ENCODE data around the gene ESRRA. TPM values are rescaled to one million over a fixed set of nuclear protein-coding genes. Genes with fewer than 3 reads are reported as not detected.

ESRRA gene
- total and polyA plus RNA-seq, 10 of the 15 experiments (the other 5 are each of a cell fraction or from before 2014, with no cell fraction given): 0.32 to 48.9 (median 12.6) TPM

GRCh38 chr11:64299847-64300648 is 5.3 kb upstream of the ESRRA start, which contains the start of gene CATSPERZ:
CATSPERZ (plus strand) TSS chr11:64300358; CDS start chr11:64300411, 53 bp downstream.
- intact Hi-C loops (cut with micrococcal nuclease; ENCODE audit: unreplicated experiment): loop anchor here (2.0 to 5.0 kb wide), 2 partner anchors 49 to 628 kb away; partner anchors contain the start of genes ATL3 and PLCB3
- SMC1A ChIA-PET (ENCODE audit: uncharacterized antibody, unreplicated experiment): interaction anchor here (1.1 to 5.7 kb wide), 5 partner anchors 15 to 94 kb away, joined by 5 to 98 read pairs (median 7); partner anchors contain the start of genes BAD, FERMT3 and GPR137
- no peak for ATAC-seq

More at GRCh38 chr11:64299847-64300648, 5.3 kb upstream of the ESRRA start, which contains the start of gene CATSPERZ:
- H3K27me3 ChIP-seq (replicated peaks in 1 of 2; ENCODE audit: control insufficient read depth in 2 of 2, insufficient read depth in 2 of 2, low read length in 1 of 2): peaks cover 17 to 27% of the 10 kb centered on the region in 2 experiments
- peak within 1 kb of the TSS; percentile 84 for H3K4me2 ChIP-seq (ENCODE audit: control insufficient read depth, insufficient read depth)
- no peaks in the 10 kb centered on the region for H3K9me3 ChIP-seq (replicated peaks; ENCODE audit: control insufficient read depth, insufficient read depth, low read length)
- ChIA-PET RAD21 (ENCODE audit: unreplicated experiment) (interaction anchor here (0.6 to 5.8 kb wide), 12 partner anchors 15 to 113 kb away, joined by 3 to 125 read pairs (median 7); partner anchors contain the start of genes BAD, FERMT3, FKBP2 and GPR137), POLR2A (interaction anchor here (1.1 to 5.8 kb wide), 3 partner anchors 30 to 95 kb away, joined by 4 to 70 read pairs (median 61); partner anchors contain the start of gene FERMT3), CTCF (interaction anchor here (0.7 to 5.8 kb wide), 22 partner anchors 7 to 152 kb away, joined by 3 to 238 read pairs (median 7); partner anchors contain the start of genes BAD, CCDC88B, FERMT3 and GPR137)
- no peaks in the 10 kb centered on the region for H3K36me3 ChIP-seq (ENCODE audit: control insufficient read depth in 2 of 2, insufficient read depth in 2 of 2, low read length in 1 of 2)
- WGBS (ENCODE audit: insufficient coverage, insufficient replicate concordance, low lambda C conversion rate, missing lambda C conversion rate): 5% methylated on average over 44 of the region's 54 CpGs
- H3K9ac ChIP-seq (ENCODE audit: control insufficient read depth, insufficient read depth, low read length): no peak within 1 kb of the TSS; the same call in 1 of the 2 replicates
- H3K4me1 ChIP-seq (ENCODE audit: control insufficient read depth, insufficient read depth, low read length): peaks cover 21% of the 10 kb centered on the region
- H4K20me1 ChIP-seq (ENCODE audit: control insufficient read depth, insufficient read depth): no peaks in the 10 kb centered on the region; the same call in 1 of the 2 replicates
- TF ChIP-seq SUZ12 (IDR thresholded peaks at IDR 0.05; ENCODE audit: unreplicated experiment) (peak; percentile 54), MEF2A (IDR thresholded peaks at IDR 0.05; ENCODE audit: insufficient read depth, low read depth, low read length) (no peak)
- DNase-seq (ENCODE audit: low read depth, low spot score): no peak
- no peak within 1 kb of the TSS for H3K27ac ChIP-seq (ENCODE audit: control insufficient read depth, insufficient read depth)
- H2AFZ ChIP-seq (ENCODE audit: control insufficient read depth, low read depth, low read length): peak within 1 kb of the TSS; percentile 51
- H3K4me3 ChIP-seq: peak within 1 kb of the TSS; percentile 16; the same call in 1 of the 2 replicates
- no TSS peak for BruUV-seq (replicated peaks)
- in situ Hi-C loops (cut with MboI): loop anchor here (5.0 kb wide), 1 partner anchor 98 kb away; no protein-coding TSS in a partner anchor
- FAIRE-seq: no peak
- no peaks in the 10 kb centered on the region for H3K79me2 ChIP-seq (ENCODE audit: control insufficient read depth, insufficient read depth, low read length)
